A172 (cell line): ENCODE measurements around the gene CES2. TPM values are rescaled to one million over a fixed set of nuclear protein-coding genes. Genes with fewer than 3 reads are reported as not detected.
A peak's percentile ranks its signal among the peaks of the same experiment; 100 is the strongest.
"Not testable (repeated sequence)": the region's sequence is repeated elsewhere in the genome, so short reads cannot be mapped to it uniquely, and the experiment has no call there.

Experiments used
- DNase-seq: peaks from one replicate; pipeline ENCODE4 v3.0.0-alpha.2; 2015; ENCODE audit warnings: low spot score
- total RNA-seq: library from RNA; depleted of rRNA; stranded (reverse); fragments of >200 nt; shearing (Covaris generic); gene quantifications from 2 replicates; pipeline ENCODE4 v1.2.3, GENCODE V29; 2014

The CES2 gene
- total RNA-seq, 1 experiment from 2014 or later: 19.7 TPM

- DNase-seq: no peak
Measured at GRCh38 chr16:66953462-66954096, 18.3 kb downstream of the CES2 start.

- peak; percentile 77 for DNase-seq
Measured at GRCh38 chr16:66954097-66954659, 18.9 kb downstream of the CES2 start.

- not testable (repeated sequence) for DNase-seq
Measured at GRCh38 chr16:66955363-66956153, 20.2 kb downstream of the CES2 start.

GRCh38 chr16:66956154-66956457 lies 20.8 kb downstream of the CES2 start:
- not testable (repeated sequence) for DNase-seq

GRCh38 chr16:66958857-66959703 lies 23.8 kb downstream of the CES2 start:
- DNase-seq: no peak

- DNase-seq: no peak
Measured at GRCh38 chr16:66959704-66960161, 24.4 kb downstream of the CES2 start.

GRCh38 chr16:66960270-66960669 lies 25.0 kb downstream of the CES2 start:
- no peak for DNase-seq

- DNase-seq: peak; percentile 53
Measured at GRCh38 chr16:66961065-66961744, 25.9 kb downstream of the CES2 start, which contains the start of gene CES3. TSS of gene CES3 (plus strand) at chr16:66961266. CDS start at chr16:66961308, 42 bp downstream.

- peak; percentile 19 for DNase-seq
Measured at GRCh38 chr16:66961914-66962313, 26.6 kb downstream of the CES2 start.

GRCh38 chr16:66964049-66964448 lies 28.7 kb downstream of the CES2 start:
- no peak for DNase-seq

- no peak for DNase-seq
Measured at GRCh38 chr16:66968847-66969246, 33.5 kb downstream of the CES2 start.

- DNase-seq: peak; percentile 79
Measured at GRCh38 chr16:66970775-66971720, 35.7 kb downstream of the CES2 start.

GRCh38 chr16:66972983-66973382 lies 37.7 kb downstream of the CES2 start:
- DNase-seq: peak; percentile 15

GRCh38 chr16:66973716-66974115 lies 38.4 kb downstream of the CES2 start:
- DNase-seq: no peak

- not testable (repeated sequence) for DNase-seq
Measured at GRCh38 chr16:66974156-66974931, 39.0 kb downstream of the CES2 start.

- not testable (repeated sequence) for DNase-seq
Measured at GRCh38 chr16:66974932-66975246, 39.6 kb downstream of the CES2 start.

GRCh38 chr16:66975302-66975893 lies 40.1 kb downstream of the CES2 start:
- no peak for DNase-seq

- no peak for DNase-seq
Measured at GRCh38 chr16:66976746-66977145, 41.4 kb downstream of the CES2 start.
